HG02840 (cell line): ENCODE results near the gene AMOT.
A peak's percentile ranks its signal among the peaks of the same experiment; 100 is the strongest.
"Not testable (repeated sequence)": the region's sequence is repeated elsewhere in the genome, so short reads cannot be mapped to it uniquely, and the experiment has no call there.

Source experiments
- ATAC-seq: cut with Tn5 transposase; IDR thresholded peaks from one replicate; pipeline ENCODE4 v1.9.1; 2021; ENCODE audit warnings: mild to moderate bottlenecking, moderate library complexity, moderate number of reproducible peaks; ENCODE audit not compliant: unreplicated experiment, low FRiP score

AMOT gene

GRCh38 chrX:112840382-112841113 lies at the start of gene AMOT:
Gene AMOT, minus strand, starts transcription at chrX:112840831. Its CDS starts 17,705 bp downstream, at chrX:112823126.
- ATAC-seq = peak; percentile 74

GRCh38 chrX:112889400-112889799 lies 48.8 kb upstream of the AMOT start:
- no peak for ATAC-seq

- no peak for ATAC-seq
Observed at GRCh38 chrX:112888916-112889315, 48.3 kb upstream of the AMOT start.

- no peak for ATAC-seq
Observed at GRCh38 chrX:112877771-112878173, 37.1 kb upstream of the AMOT start.

- no peak for ATAC-seq
Observed at GRCh38 chrX:112874614-112875013, 34.0 kb upstream of the AMOT start.

GRCh38 chrX:112874175-112874574 lies 33.5 kb upstream of the AMOT start:
- no peak for ATAC-seq

- ATAC-seq = no peak
Observed at GRCh38 chrX:112868586-112868985, 28.0 kb upstream of the AMOT start.

GRCh38 chrX:112867570-112867969 lies 26.9 kb upstream of the AMOT start:
- no peak for ATAC-seq

- no peak for ATAC-seq
Observed at GRCh38 chrX:112866175-112866574, 25.5 kb upstream of the AMOT start.

- ATAC-seq = no peak
Observed at GRCh38 chrX:112865464-112866025, 24.9 kb upstream of the AMOT start.

GRCh38 chrX:112863850-112864249 lies 23.2 kb upstream of the AMOT start:
- ATAC-seq = no peak

GRCh38 chrX:112857478-112857878 lies 16.8 kb upstream of the AMOT start:
- no peak for ATAC-seq

- not testable (repeated sequence) for ATAC-seq
Observed at GRCh38 chrX:112854901-112855300, 14.3 kb upstream of the AMOT start.

- ATAC-seq = no peak
Observed at GRCh38 chrX:112852851-112853250, 12.2 kb upstream of the AMOT start.

- peak; percentile 62 for ATAC-seq
Observed at GRCh38 chrX:112851806-112852205, 11.2 kb upstream of the AMOT start.

GRCh38 chrX:112851161-112851779 lies 10.6 kb upstream of the AMOT start:
- ATAC-seq = peak; percentile 79

- no peak for ATAC-seq
Observed at GRCh38 chrX:112849016-112849415, 8.4 kb upstream of the AMOT start.

- no peak for ATAC-seq
Observed at GRCh38 chrX:112846782-112847181, 6.2 kb upstream of the AMOT start.

- no peak for ATAC-seq
Observed at GRCh38 chrX:112846187-112846586, 5.6 kb upstream of the AMOT start.

- no peak for ATAC-seq
Observed at GRCh38 chrX:112844250-112844649, 3.6 kb upstream of the AMOT start.

GRCh38 chrX:112841820-112842157 lies 1.2 kb upstream of the AMOT start:
- ATAC-seq = peak; percentile 0
